Esophagus muscularis mucosa (tissue), 4 donors: Measurements from ENCODE around the gene XRCC4.

Source experiments
- CTCF ChIP-seq, 3 experiments: fragments of 200-600 bp in 2 of 3; fragments of 450-650 bp in 1 of 3; sonication (generic) in 2 of 3; IDR thresholded peaks; one replicate each; pipeline ENCODE4 v1.5.1; 2017 to 2019; ENCODE audit warnings: antibody characterized with exemption in 3 of 3, mild to moderate bottlenecking in 2 of 3, moderate library complexity in 1 of 3
- EP300 ChIP-seq: sonication (generic); formaldehyde crosslinking; IDR thresholded peaks from one replicate; pipeline ENCODE4 v1.6.1; 2017; ENCODE audit warnings: antibody characterized with exemption
- POLR2A ChIP-seq: fragments of 450-650 bp; IDR thresholded peaks from one replicate; pipeline ENCODE4 v1.6.1; 2017; ENCODE audit warnings: antibody characterized with exemption, moderate library complexity, mild to moderate bottlenecking, low read depth
- POLR2AphosphoS5 ChIP-seq, 2 donors: sonication (generic); formaldehyde crosslinking; IDR thresholded peaks; one replicate each; pipeline ENCODE4 v1.6.1; 2017; ENCODE audit warnings: antibody characterized with exemption in 2 of 2

GRCh38 chr5:83388608-83389007 lies 311.3 kb downstream of the XRCC4 start:
- TF ChIP-seq CTCF (IDR thresholded peaks at IDR 0.05): no peak
- no peak for TF ChIP-seq POLR2AphosphoS5 (IDR thresholded peaks at IDR 0.05)
- TF ChIP-seq POLR2A: no peak
- TF ChIP-seq EP300: no peak
